GM19463 (cell line): Measurements from ENCODE around the gene WDFY3.

Source experiments
- ATAC-seq: cut with Tn5 transposase; IDR thresholded peaks from one replicate; pipeline ENCODE4 v1.9.1; 2021; ENCODE audit warnings: mild to moderate bottlenecking, moderate library complexity; ENCODE audit not compliant: unreplicated experiment

WDFY3 gene

DNA sequence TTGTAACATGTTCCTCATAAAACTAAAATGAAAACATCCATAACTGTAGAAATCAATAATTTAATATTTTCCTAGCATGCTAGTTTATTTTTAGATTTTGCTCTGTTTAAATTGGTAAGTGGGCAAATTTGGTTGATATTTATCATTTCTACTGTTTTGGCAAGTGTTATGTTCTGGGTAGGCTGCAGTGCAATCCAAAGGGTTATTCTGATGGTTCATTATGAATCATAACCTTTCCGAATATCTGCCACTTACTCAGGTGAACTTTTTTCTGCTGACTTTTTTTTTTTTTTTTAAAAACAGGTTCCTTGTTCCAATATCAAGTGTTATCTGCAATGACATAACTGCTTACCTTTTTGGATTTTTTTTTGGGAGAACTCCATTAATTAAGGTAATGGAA is 331.5 kb downstream of the WDFY3 start:
- ATAC-seq, result no peak

DNA sequence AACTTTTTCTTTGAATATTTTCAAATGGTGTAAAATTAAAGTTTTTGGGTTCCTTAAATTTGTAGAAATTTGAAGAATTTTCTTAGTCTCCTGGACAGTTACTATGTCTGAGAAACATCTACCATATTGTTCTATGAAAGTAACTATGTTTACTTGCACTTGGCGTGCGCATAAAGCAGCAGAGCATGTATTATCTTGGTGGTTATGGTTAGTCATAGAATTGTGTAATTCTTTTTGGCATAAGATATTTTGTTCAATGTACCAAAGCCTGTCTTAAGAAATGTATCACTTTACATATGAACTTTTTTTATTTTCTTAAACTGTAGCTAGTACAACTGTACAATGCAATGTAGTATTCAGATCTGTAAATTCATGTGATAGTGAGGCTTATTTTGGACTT is 334.4 kb downstream of the WDFY3 start:
- no peak for ATAC-seq

GRCh38 chr4:84631573-84631972 is 334.9 kb downstream of the WDFY3 start:
- no peak for ATAC-seq

DNA sequence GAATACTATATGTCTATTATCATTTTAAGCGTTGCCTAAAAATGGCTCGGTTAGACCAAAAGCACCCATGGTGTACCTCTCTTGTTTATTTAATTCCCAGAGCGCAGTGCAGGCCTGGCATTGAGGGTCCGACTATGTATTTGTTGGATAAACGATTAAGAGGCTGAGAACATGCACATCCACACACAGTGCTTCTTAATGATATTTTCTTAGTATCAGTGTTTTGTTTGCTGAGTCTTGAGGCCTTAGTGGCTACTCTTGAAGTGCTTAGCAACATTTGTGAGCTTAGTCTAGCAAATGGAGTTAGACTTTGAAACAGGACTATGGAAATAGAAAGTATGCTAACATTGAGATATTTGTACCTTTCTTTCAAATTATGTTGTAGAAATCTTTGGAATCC is 339.8 kb downstream of the WDFY3 start:
- ATAC-seq, result no peak

DNA sequence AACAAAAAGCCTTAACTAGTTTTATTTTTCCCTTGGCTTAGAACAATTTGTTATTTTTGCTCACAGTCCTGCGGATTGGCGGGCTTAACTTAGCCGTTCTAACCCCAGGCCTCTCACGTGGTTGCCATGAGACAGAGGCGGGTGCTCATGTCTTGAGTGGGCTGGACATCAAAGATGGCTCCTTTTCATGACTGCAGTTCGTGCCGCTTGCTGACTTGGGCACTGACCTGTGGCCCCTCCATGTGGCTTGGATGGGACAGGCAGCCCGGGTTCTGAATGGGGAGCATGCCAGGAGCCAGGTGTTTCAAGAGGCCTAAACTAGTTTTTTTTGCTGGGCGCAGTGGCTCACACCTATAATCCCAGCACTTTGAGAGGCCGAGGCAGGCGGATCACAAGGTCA is 342.8 kb downstream of the WDFY3 start:
- ATAC-seq, result no peak

- no peak for ATAC-seq
Measured at GRCh38 chr4:84622959-84623358, 343.5 kb downstream of the WDFY3 start.
